Small intestine (tissue), 7 donors: ENCODE data around the gene EHD4. TPM values are rescaled to one million over a fixed set of nuclear protein-coding genes. Genes with fewer than 3 reads are reported as not detected.

Source experiments
- DNase-seq, 2 donors: peaks; one replicate each; pipeline versions ENCODE4 v3.0.0 to v3.0.0-alpha.2; 2013
- FAIRE-seq: peaks from 2 replicates; lab custom pipeline; 2012; peaks lifted over from hg19 to GRCh38; lab: Jason Lieb, UNC
- H3K27ac ChIP-seq, 3 donors: one replicate each; pipeline ENCODE4 v1.5.1; 2013; ENCODE audit warnings: low read length in 2 of 3, mild to moderate bottlenecking in 2 of 3, control low read depth in 1 of 3, inconsistent platforms in 1 of 3, low read depth in 1 of 3, moderate library complexity in 1 of 3
- H3K27me3 ChIP-seq, 3 donors: one replicate each; pipeline ENCODE4 v1.6.1; 2013; ENCODE audit warnings: low read length in 3 of 3, inconsistent platforms in 1 of 3; ENCODE audit not compliant: control insufficient read depth in 3 of 3, insufficient read depth in 3 of 3
- H3K36me3 ChIP-seq, 3 donors: one replicate each; pipeline ENCODE4 v1.6.1; 2013; ENCODE audit warnings: low read length in 3 of 3, inconsistent platforms in 1 of 3, low read depth in 1 of 3, mild to moderate bottlenecking in 1 of 3, moderate library complexity in 1 of 3; ENCODE audit not compliant: control insufficient read depth in 3 of 3, insufficient read depth in 2 of 3
- H3K4me1 ChIP-seq, 3 donors: one replicate each; pipeline ENCODE4 v1.6.1; 2013; ENCODE audit warnings: low read length in 2 of 3, inconsistent platforms in 1 of 3, low read depth in 1 of 3, mild to moderate bottlenecking in 1 of 3, moderate library complexity in 1 of 3; ENCODE audit not compliant: control insufficient read depth in 3 of 3, insufficient read depth in 2 of 3
- H3K4me3 ChIP-seq, 3 donors: one replicate each; pipeline ENCODE4 v1.5.1; 2013; ENCODE audit warnings: low read length in 3 of 3, control low read depth in 1 of 3, inconsistent platforms in 1 of 3, low read depth in 1 of 3, mild to moderate bottlenecking in 1 of 3, moderate library complexity in 1 of 3
- H3K9me3 ChIP-seq, 2 donors: one replicate each; pipeline ENCODE4 v1.6.1; 2013; ENCODE audit warnings: low read depth in 1 of 2, low read length in 1 of 2; ENCODE audit not compliant: control insufficient read depth in 2 of 2, insufficient read depth in 1 of 2
- WGBS, 3 donors: extraction: QIAGEN DNeasy Blood & Tissue Kit; methylation state at CpG; one replicate each; pipeline ENCODE4 v1.1.7; 2013; 5-methylcytosine and 5-hydroxymethylcytosine counted together
- polyA plus RNA-seq, 4 donors: library from polyadenylated mRNA; stranded (reverse) in 3 of 4; unstranded in 1 of 4; fragments of 200-250 nt in 3 of 4; fragments of 120-200 nt in 1 of 4; gene quantifications; one replicate each; pipeline versions ENCODE4 v1.2.1 to v1.2.3, GENCODE V29; 2013
- donor health status: healthy with polysubstance abuse.
- donor health status: control.
- donor health status: control.
- donor health status: Bipolar disorder and iron deficiency.
- donor health status: healthy.

Gene EHD4
- polyA plus RNA-seq, 4 donors = 9.4 to 14.1 (median 11.5) TPM

GRCh38 chr15:41961595-41962202 is 10.7 kb downstream of the EHD4 start:
- whole genome bisulfite sequencing, 3 donors = 72 to 76% (median 73%) methylated on average over 1 of the region's 1 CpG
- Histone ChIP-seq H3K36me3 (peaks cover 0 to 12% (median 0%) of the 10 kb centered on the region in 3 donors), H3K9me3 (peaks cover 0 to 3% of the 10 kb centered on the region in 2 donors), H3K4me3 (no peak overlapping the region), H3K27ac (peak overlapping the region in 2 of 3 donors; percentile 57 to 96), H3K27me3 (no peaks in the 10 kb centered on the region), H3K4me1 (peaks cover 3 to 35% (median 3%) of the 10 kb centered on the region in 3 donors)
- peak in 1 of 2 donors; percentile 51 for DNase-seq
- no peak for FAIRE-seq

- WGBS, 3 donors = 8 to 48% (median 38%) methylated on average over 2 of the region's 2 CpGs
- Histone ChIP-seq H3K36me3 (peaks cover 0 to 8% (median under 1%) of the 10 kb centered on the region in 3 donors), H3K27me3 (no peaks in the 10 kb centered on the region), H3K4me3 (peak overlapping the region in 1 of 3 donors; percentile 33), H3K27ac (peak overlapping the region; percentile 57 to 96 (median 83)), H3K9me3 (peaks cover 0 to 3% of the 10 kb centered on the region in 2 donors), H3K4me1 (peaks cover 0 to 40% (median 3%) of the 10 kb centered on the region in 3 donors)
- FAIRE-seq = no peak
- DNase-seq = peak; percentile 74 to 91
Measured at GRCh38 chr15:41961001-41961518, 11.3 kb downstream of the EHD4 start.

GRCh38 chr15:41958002-41958420 is 14.3 kb downstream of the EHD4 start:
- H3K36me3 ChIP-seq = peaks cover 1 to 27% (median 4%) of the 10 kb centered on the region in 3 donors
- H3K27me3 ChIP-seq = no peaks in the 10 kb centered on the region
- no peak overlapping the region for H3K4me3 ChIP-seq
- peak overlapping the region in 2 of 3 donors; percentile 82 to 85 for H3K27ac ChIP-seq
- no peaks in the 10 kb centered on the region for H3K9me3 ChIP-seq
- WGBS, 3 donors = 75 to 86% (median 85%) methylated on average over 7 of the region's 7 CpGs
- DNase-seq = no peak
- no peak for FAIRE-seq
- peaks cover 0 to 41% (median 3%) of the 10 kb centered on the region in 3 donors for H3K4me1 ChIP-seq

GRCh38 chr15:41957021-41957897 is 15.1 kb downstream of the EHD4 start:
- H3K9me3 ChIP-seq = no peaks in the 10 kb centered on the region
- peak overlapping the region in 2 of 3 donors; percentile 82 to 85 for H3K27ac ChIP-seq
- 76 to 86% (median 80%) methylated on average over 12 of the region's 12 CpGs for WGBS, 3 donors
- peaks cover 0 to 41% (median 3%) of the 10 kb centered on the region in 3 donors for H3K4me1 ChIP-seq
- H3K27me3 ChIP-seq = no peaks in the 10 kb centered on the region
- DNase-seq (peak; percentile 57 to 59), FAIRE-seq (no peak)
- no peak overlapping the region for H3K4me3 ChIP-seq
- H3K36me3 ChIP-seq = peaks cover 3 to 34% (median 6%) of the 10 kb centered on the region in 3 donors

GRCh38 chr15:41955807-41956525 is 16.4 kb downstream of the EHD4 start:
- Histone ChIP-seq H3K4me1 (peaks cover 0 to 36% (median under 1%) of the 10 kb centered on the region in 3 donors), H3K4me3 (no peak overlapping the region), H3K27me3 (no peaks in the 10 kb centered on the region), H3K36me3 (peaks cover 3 to 43% (median 8%) of the 10 kb centered on the region in 3 donors), H3K9me3 (no peaks in the 10 kb centered on the region), H3K27ac (peak overlapping the region in 1 of 3 donors; percentile 6)
- FAIRE-seq = no peak
- DNase-seq = peak in 1 of 2 donors; percentile 32
- WGBS, 3 donors = 78 to 90% (median 79%) methylated on average over 21 of the region's 21 CpGs

GRCh38 chr15:41955100-41955499 is 17.3 kb downstream of the EHD4 start:
- Histone ChIP-seq H3K27ac (no peak overlapping the region), H3K9me3 (no peaks in the 10 kb centered on the region), H3K27me3 (no peaks in the 10 kb centered on the region), H3K4me1 (peaks cover 0 to 34% (median 0%) of the 10 kb centered on the region in 3 donors), H3K36me3 (peaks cover 3 to 44% (median 8%) of the 10 kb centered on the region in 3 donors), H3K4me3 (no peak overlapping the region)
- FAIRE-seq = no peak
- WGBS, 3 donors = 85 to 90% (median 85%) methylated on average over 7 of the region's 7 CpGs
- DNase-seq = no peak

- no peak for FAIRE-seq
Measured at GRCh38 chr15:41954036-41954435, 18.3 kb downstream of the EHD4 start.

More at GRCh38 chr15:41954036-41954435, 18.3 kb downstream of the EHD4 start:
- H3K4me1 ChIP-seq = peaks cover 0 to 31% (median 0%) of the 10 kb centered on the region in 3 donors
- H3K9me3 ChIP-seq = no peaks in the 10 kb centered on the region
- 85 to 92% (median 90%) methylated on average over 6 of the region's 6 CpGs for WGBS, 3 donors
- no peak for DNase-seq
- H3K36me3 ChIP-seq = peaks cover 3 to 46% (median 8%) of the 10 kb centered on the region in 3 donors
- no peak overlapping the region for H3K4me3 ChIP-seq
- no peak overlapping the region for H3K27ac ChIP-seq
- H3K27me3 ChIP-seq = no peaks in the 10 kb centered on the region
